Stomach (tissue), 9 donors: ENCODE results near the gene SLIT1. TPM values are rescaled to one million over a fixed set of nuclear protein-coding genes. Genes with fewer than 3 reads are reported as not detected.

Source experiments
- DNase-seq, 2 donors: peaks; one replicate each; pipeline versions ENCODE4 v3.0.0 to v3.0.0-alpha.2; 2013 to 2019
- H3K27ac ChIP-seq, 5 donors: fragments of 200-600 bp in 4 of 5; sonication (generic) in 4 of 5; one replicate each; pipeline ENCODE4 v1.5.1; 2013 to 2019; ENCODE audit warnings: mild to moderate bottlenecking in 1 of 5, moderate library complexity in 1 of 5
- H3K27me3 ChIP-seq, 3 donors: fragments of 200-600 bp; sonication (generic); one replicate each; pipeline ENCODE4 v1.5.1; 2017 to 2019; ENCODE audit warnings: mixed run types in 1 of 3
- H3K36me3 ChIP-seq, 4 donors: fragments of 200-600 bp; sonication (generic); 1 replicate in 3 of 4; 2 replicates in 1 of 4; pipeline ENCODE4 v1.5.1; 2016 to 2019
- H3K4me1 ChIP-seq, 4 donors: fragments of 200-600 bp; sonication (generic); one replicate each; pipeline ENCODE4 v1.5.1; 2016 to 2019
- H3K4me3 ChIP-seq, 4 donors: fragments of 200-600 bp; sonication (generic) in 3 of 4; one replicate each; pipeline ENCODE4 v1.5.1; 2016 to 2019; ENCODE audit warnings: mild to moderate bottlenecking in 1 of 4
- H3K9me3 ChIP-seq, 4 donors: fragments of 200-600 bp; sonication (generic); one replicate each; pipeline ENCODE4 v1.5.1; 2016 to 2019
- CTCF ChIP-seq, 7 experiments: fragments of 450-650 bp in 4 of 7; fragments of 200-600 bp in 3 of 7; sonication (generic) in 3 of 7; IDR thresholded peaks; one replicate each; pipeline ENCODE4 v1.5.1; 2016 to 2019; ENCODE audit warnings: antibody characterized with exemption in 7 of 7, control low read depth in 2 of 7, mild to moderate bottlenecking in 1 of 7
- EP300 ChIP-seq: sonication (generic); formaldehyde crosslinking; IDR thresholded peaks from one replicate; pipeline ENCODE4 v1.6.1; 2017; ENCODE audit warnings: antibody characterized with exemption
- POLR2A ChIP-seq, 4 donors: fragments of 450-650 bp; IDR thresholded peaks; one replicate each; pipeline ENCODE4 v1.6.1; 2016; ENCODE audit warnings: antibody characterized with exemption in 4 of 4, control low read depth in 2 of 4, mild to moderate bottlenecking in 1 of 4, moderate library complexity in 1 of 4
- POLR2AphosphoS5 ChIP-seq, 3 donors: sonication (generic); formaldehyde crosslinking; IDR thresholded peaks; one replicate each; pipeline ENCODE4 v1.6.1; 2016; ENCODE audit warnings: antibody characterized with exemption in 3 of 3
- whole genome bisulfite sequencing, 5 donors: extraction: QIAGEN DNeasy Blood & Tissue Kit in 3 of 5; methylation state at CpG; one replicate each; pipeline versions ENCODE4 v1.1.5 to v1.1.7; 2013 to 2018; 5-methylcytosine and 5-hydroxymethylcytosine counted together
- intact Hi-C: fragments of 100-400 bp; cut with DNase I; formaldehyde crosslinking; loops from one replicate; pipeline ENCODE4 v1.15.1; 2023; ENCODE audit warnings: low total_unique reads
- polyA plus RNA-seq, 3 donors: library from polyadenylated mRNA; stranded (reverse); fragments of 200-250 nt; gene quantifications; one replicate each; pipeline ENCODE4 v1.2.3, GENCODE V29; 2013
- total RNA-seq, 5 donors: library from RNA; depleted of rRNA; stranded (reverse); fragments of >200 nt; gene quantifications; one replicate each; pipeline versions ENCODE4 v1.1.0 to v1.2.3, GENCODE V29; 2014 to 2016
- donor health status: healthy with polysubstance abuse.
- donor health status: Bipolar disorder and iron deficiency.
- donor health status: healthy.

The SLIT1 gene
- total and polyA plus RNA-seq, 8 donors: under 0.01 to 6.1 (median 0.44) TPM

DNA sequence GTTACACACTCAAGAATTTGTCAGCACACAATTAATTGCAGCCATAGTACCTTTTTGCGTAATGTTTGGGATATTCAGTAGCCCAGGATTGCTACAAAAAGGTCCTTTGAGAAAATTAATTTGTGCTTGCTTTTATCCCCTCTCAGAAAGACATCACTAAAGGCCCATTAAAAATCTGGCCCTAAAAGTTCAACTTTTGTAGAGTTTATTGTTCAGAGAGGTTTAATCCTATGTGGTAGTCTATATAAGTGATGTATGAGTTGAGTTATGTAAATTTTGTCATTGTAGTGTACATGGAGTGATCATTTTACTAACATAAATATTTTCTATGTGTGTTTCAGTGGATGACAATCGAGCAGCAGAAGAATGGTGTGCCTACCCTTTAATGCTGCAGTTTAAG is 227.7 kb downstream of the SLIT1 start:
- WGBS, 5 donors: 87 to 100% (median 94%) methylated on average over 2 of the region's 2 CpGs
- Histone ChIP-seq H3K4me3 (no peak overlapping the region), H3K27ac (no peak overlapping the region), H3K27me3 (no peaks in the 10 kb centered on the region), H3K9me3 (no peaks in the 10 kb centered on the region), H3K36me3 (peaks cover 6 to 38% (median 32%) of the 10 kb centered on the region in 4 donors), H3K4me1 (peaks cover 0 to 16% (median 6%) of the 10 kb centered on the region in 4 donors)
- intact Hi-C loops: no loop called here
- TF ChIP-seq CTCF (IDR thresholded peaks at IDR 0.05) (no peak), POLR2AphosphoS5 (IDR thresholded peaks at IDR 0.05) (no peak), EP300 (no peak), POLR2A (IDR thresholded peaks at IDR 0.05) (no peak)
- no peak for DNase-seq

GRCh38 chr10:96955794-96956193 is 230.0 kb downstream of the SLIT1 start:
- Histone ChIP-seq H3K4me1 (peaks cover 0 to 16% (median 6%) of the 10 kb centered on the region in 4 donors), H3K27me3 (no peaks in the 10 kb centered on the region), H3K9me3 (no peaks in the 10 kb centered on the region), H3K27ac (no peak overlapping the region), H3K4me3 (no peak overlapping the region), H3K36me3 (peaks cover 6 to 47% (median 41%) of the 10 kb centered on the region in 4 donors)
- intact Hi-C loops: no loop called here
- TF ChIP-seq EP300 (no peak), POLR2A (IDR thresholded peaks at IDR 0.05) (no peak), POLR2AphosphoS5 (IDR thresholded peaks at IDR 0.05) (no peak), CTCF (IDR thresholded peaks at IDR 0.05) (no peak)
- no peak for DNase-seq
- 80 to 90% (median 88%) methylated on average over 4 of the region's 4 CpGs for WGBS, 5 donors

GRCh38 chr10:96951954-96952353 is 233.8 kb downstream of the SLIT1 start:
- Histone ChIP-seq H3K36me3 (peaks cover 6 to 53% (median 50%) of the 10 kb centered on the region in 4 donors), H3K4me1 (peaks cover 0 to 5% (median 2%) of the 10 kb centered on the region in 4 donors), H3K4me3 (no peak overlapping the region), H3K9me3 (no peaks in the 10 kb centered on the region), H3K27me3 (no peaks in the 10 kb centered on the region), H3K27ac (no peak overlapping the region)
- 81 to 91% (median 85%) methylated on average over 2 of the region's 2 CpGs for WGBS, 5 donors
- intact Hi-C loops: no loop called here
- TF ChIP-seq POLR2A (IDR thresholded peaks at IDR 0.05) (no peak), EP300 (no peak), POLR2AphosphoS5 (IDR thresholded peaks at IDR 0.05) (no peak), CTCF (IDR thresholded peaks at IDR 0.05) (no peak)
- no peak for DNase-seq

GRCh38 chr10:96949039-96949683 is 236.6 kb downstream of the SLIT1 start:
- H3K36me3 ChIP-seq: peaks cover 0 to 30% (median 27%) of the 10 kb centered on the region in 4 donors
- DNase-seq: no peak
- intact Hi-C loops: no loop called here
- no peak overlapping the region for H3K4me3 ChIP-seq
- no peaks in the 10 kb centered on the region for H3K27me3 ChIP-seq
- TF ChIP-seq CTCF (IDR thresholded peaks at IDR 0.05) (no peak), POLR2A (IDR thresholded peaks at IDR 0.05) (no peak), POLR2AphosphoS5 (IDR thresholded peaks at IDR 0.05) (no peak), EP300 (no peak)
- no peaks in the 10 kb centered on the region for H3K9me3 ChIP-seq
- 82 to 89% (median 84%) methylated on average over 5 of the region's 5 CpGs for WGBS, 5 donors
- peaks cover 0 to 3% (median 0%) of the 10 kb centered on the region in 4 donors for H3K4me1 ChIP-seq
- no peak overlapping the region for H3K27ac ChIP-seq

Other genes with a start within 250 kb of the SLIT1 start
- 10 to 100 TPM in 1 of 5 donors, 1 to 10 TPM in 4; 1.2 to 16.2 (median 9.0) TPM for gene ARHGAP19, start 106.7 kb upstream of the SLIT1 start, total RNA-seq
- 1 to 10 TPM; 2.4 to 4.6 (median 2.5) TPM for gene ARHGAP19, start 106.7 kb upstream of the SLIT1 start, polyA plus RNA-seq
- gene FRAT1, start 133.3 kb upstream of the SLIT1 start, total RNA-seq: 10 to 100 TPM in 2 of 5 donors, 1 to 10 TPM in 2, not detected in 1; 1.8 to 26.4 (median 11.0) TPM
- 1 to 10 TPM; 1.9 to 3.7 (median 2.1) TPM for gene FRAT1, start 133.3 kb upstream of the SLIT1 start, polyA plus RNA-seq
- gene FRAT2, start 148.8 kb upstream of the SLIT1 start, total RNA-seq: 100 to 1,000 TPM in 1 of 5 donors, 10 to 100 TPM in 3, 1 to 10 TPM in 1; 6.4 to 213 (median 21.3) TPM
- gene FRAT2, start 148.8 kb upstream of the SLIT1 start, polyA plus RNA-seq: 10 to 100 TPM in 2 of 3 donors, 1 to 10 TPM in 1; 8.8 to 18.3 (median 10.4) TPM
- 10 to 100 TPM in 4 of 5 donors, 1 to 10 TPM in 1; 3.5 to 22.2 (median 15.6) TPM for gene RRP12, start 215.4 kb upstream of the SLIT1 start, total RNA-seq
- 10 to 100 TPM; 12.0 to 16.8 (median 13.1) TPM for gene RRP12, start 215.4 kb upstream of the SLIT1 start, polyA plus RNA-seq
- gene PGAM1, start 240.2 kb upstream of the SLIT1 start, total RNA-seq: 100 to 1,000 TPM in 1 of 5 donors, 10 to 100 TPM in 4; 29.2 to 122 (median 95.6) TPM
- 100 to 1,000 TPM; 116 to 180 (median 137) TPM for gene PGAM1, start 240.2 kb upstream of the SLIT1 start, polyA plus RNA-seq